ENCODE results near the gene RHBDL2. TPM values are rescaled to one million over a fixed set of nuclear protein-coding genes. Genes with fewer than 3 reads are reported as not detected.
"Not testable (repeated sequence)": the region's sequence is repeated elsewhere in the genome, so short reads cannot be mapped to it uniquely, and the experiment has no call there.

The RHBDL2 gene
- 5.6 TPM for total RNA-seq

DNA sequence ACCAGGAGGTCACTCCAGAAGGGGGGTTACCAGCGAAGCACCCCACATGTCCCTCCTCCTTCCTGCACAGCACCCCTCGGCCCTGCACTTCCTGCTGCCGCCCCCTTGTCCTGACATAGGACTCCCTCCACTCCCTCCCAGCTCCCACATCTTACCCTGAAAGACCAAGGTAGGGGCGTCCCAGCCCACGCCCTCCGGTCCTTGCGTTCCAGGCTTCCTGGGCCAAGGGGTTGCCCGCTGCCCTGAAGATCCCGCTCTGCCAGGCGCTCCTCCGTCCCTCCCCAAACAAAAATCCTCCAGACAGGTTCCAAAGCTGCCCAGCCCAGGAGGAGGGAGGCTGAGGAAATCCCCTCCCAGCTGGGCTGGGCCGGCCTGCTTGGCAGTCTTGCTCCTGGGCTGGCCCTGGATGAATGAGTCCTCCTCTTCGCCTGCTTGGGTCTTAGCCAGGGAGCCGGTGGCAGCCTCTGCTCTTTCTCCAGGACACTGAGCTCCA, at the start of gene RHBDL2:
TSS of gene RHBDL2 (minus strand) at position 304 of the 493 bp plus-strand sequence. CDS start 22,618 bp downstream, outside the sequence.
- peak; percentile 76 for DNase-seq (ENCODE audit: low spot score)

DNA sequence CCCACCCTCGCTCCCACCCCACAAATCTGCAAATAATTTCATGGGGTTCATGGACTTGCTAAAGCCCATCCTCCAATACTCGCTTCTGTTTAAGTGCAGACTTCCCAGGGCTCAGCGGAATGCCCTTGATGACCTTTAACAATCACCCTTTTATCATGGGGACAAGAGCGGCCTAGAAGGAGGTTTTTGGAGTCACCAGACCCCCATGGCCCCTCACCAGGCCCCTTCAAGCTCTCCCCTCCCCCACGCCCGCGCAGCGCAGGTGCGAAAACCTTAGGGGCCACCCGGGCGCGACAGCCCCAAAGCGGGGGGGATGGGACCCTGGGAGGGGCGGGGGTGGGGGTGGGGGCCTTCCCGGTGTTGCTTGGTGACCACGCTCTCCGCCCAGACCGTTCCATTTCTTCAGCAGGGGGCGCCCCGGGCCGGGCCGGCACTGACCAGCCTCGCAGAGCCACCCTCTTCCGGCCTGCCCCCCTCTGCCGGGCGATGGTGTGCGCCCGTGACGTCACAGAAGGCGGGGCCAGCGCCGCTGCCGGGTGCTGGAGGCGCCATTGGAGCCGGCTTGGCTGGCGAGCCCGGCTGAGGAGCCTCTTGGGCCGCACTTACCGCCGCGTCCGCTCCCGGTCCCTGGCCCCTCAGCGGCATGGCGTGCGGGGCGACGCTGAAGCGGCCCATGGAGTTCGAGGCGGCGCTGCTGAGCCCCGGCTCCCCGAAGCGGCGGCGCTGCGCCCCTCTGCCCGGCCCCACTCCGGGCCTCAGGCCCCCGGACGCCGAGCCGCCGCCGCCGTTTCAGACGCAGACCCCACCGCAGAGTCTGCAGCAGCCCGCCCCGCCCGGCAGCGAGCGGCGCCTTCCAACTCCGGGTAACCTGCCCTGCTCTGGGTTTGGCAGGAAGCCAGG, 49.4 kb upstream of the RHBDL2 start, which contains the start of gene AKIRIN1:
TSS of gene AKIRIN1 (plus strand) at position 539 of the 900 bp plus-strand sequence. CDS start at position 644, 105 bp downstream.
- peak; percentile 98 for DNase-seq (ENCODE audit: low spot score)

DNA sequence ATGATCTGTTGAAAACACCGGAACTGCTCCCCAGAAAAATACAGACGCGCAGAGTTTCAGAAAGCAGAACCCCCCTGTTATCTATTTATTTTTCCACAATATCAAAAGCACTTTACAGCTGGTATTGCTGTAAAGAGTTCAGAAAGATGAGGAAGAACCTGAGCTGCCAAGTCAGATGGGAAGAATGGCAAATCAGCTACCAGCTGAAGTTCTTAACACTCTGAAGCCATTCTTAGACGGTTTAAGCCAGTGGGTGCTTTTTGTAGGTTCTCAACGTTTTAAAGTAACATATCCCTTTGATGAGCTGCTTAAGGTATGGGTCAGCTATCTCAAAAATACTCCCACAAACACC, 48.7 kb upstream of the RHBDL2 start:
- no peak for DNase-seq (ENCODE audit: low spot score)

GRCh38 chr1:38989979-38990378, 48.3 kb upstream of the RHBDL2 start:
- DNase-seq (ENCODE audit: low spot score), result no peak

GRCh38 chr1:38979380-38979779, 37.8 kb upstream of the RHBDL2 start:
- DNase-seq (ENCODE audit: low spot score), result not testable (repeated sequence)

DNA sequence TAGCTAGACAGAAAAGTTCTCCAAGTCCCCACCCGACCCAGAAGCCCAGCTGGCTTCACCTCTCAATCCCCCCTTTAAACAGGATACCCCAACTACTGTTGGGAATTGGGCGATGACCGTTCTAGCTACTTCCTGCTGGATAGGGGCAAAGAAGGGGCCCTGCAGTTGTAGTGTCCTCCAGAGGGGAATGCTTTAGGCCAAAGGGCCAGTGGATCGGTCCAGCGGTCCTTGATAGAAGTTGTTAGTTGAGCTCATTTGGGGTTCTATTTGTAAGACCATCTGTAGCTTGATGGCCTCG, 36.6 kb upstream of the RHBDL2 start:
- DNase-seq (ENCODE audit: low spot score), result not testable (repeated sequence)

- DNase-seq (ENCODE audit: low spot score), result not testable (repeated sequence)
Measured at GRCh38 chr1:38977399-38978244, 36.0 kb upstream of the RHBDL2 start.

DNA sequence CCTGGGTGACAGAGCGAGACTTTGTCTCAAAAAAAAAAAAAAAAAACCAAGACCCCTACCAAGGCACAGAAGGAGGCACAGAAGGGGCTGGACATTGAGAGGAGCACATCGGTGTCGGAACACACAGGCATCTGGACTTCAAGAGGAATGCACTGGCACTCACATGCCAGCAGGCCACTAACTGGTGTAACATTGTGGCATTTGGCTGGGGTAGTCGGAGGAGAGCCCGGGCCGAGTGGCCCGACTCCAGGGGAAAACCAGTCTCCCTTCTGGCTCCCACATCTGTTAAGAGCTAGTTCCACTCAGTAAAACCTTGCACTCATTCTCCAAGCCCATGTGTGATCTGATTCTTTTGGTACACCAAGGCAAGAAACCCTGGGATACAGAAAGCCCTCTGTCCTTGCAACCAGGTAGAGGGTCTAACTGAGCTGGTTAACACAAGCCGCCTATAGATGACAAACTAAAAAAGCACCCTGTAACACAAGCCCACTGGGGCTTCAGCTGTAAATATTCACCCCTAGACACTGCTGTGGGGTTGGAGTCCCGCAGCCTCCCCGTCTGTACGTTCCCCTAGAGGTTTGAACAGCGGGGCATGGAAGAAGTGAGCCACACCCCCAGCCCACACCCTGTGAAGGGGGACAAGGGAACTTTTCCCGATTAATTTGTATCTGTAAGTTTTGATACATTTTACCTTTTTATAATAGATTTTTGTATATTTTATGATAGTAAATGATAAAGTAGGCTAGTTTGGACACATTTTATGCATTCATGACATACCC, 32.2 kb upstream of the RHBDL2 start:
- no peak for DNase-seq (ENCODE audit: low spot score)

DNA sequence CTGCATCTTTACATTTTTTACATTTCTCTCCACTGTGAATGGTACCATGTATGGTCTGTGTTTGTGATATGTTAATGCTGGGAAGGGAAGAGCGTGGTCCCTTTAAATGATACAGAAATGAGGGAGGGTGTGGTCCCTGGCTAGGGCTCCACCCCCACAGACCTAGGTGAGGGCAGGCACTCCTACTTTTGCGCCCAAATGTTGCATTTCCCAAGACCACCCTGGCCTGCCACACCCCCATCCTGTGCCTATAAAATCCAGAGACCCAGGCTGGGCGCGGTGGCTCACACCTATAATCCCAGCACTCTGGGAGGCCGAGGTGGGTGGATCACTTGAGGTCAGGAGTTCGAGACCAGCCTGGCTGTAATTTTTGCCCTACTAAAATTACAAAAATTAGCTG, 31.5 kb upstream of the RHBDL2 start:
- not testable (repeated sequence) for DNase-seq (ENCODE audit: low spot score)

GRCh38 chr1:38964140-38964548, 22.5 kb upstream of the RHBDL2 start:
- DNase-seq (ENCODE audit: low spot score), result no peak

DNA sequence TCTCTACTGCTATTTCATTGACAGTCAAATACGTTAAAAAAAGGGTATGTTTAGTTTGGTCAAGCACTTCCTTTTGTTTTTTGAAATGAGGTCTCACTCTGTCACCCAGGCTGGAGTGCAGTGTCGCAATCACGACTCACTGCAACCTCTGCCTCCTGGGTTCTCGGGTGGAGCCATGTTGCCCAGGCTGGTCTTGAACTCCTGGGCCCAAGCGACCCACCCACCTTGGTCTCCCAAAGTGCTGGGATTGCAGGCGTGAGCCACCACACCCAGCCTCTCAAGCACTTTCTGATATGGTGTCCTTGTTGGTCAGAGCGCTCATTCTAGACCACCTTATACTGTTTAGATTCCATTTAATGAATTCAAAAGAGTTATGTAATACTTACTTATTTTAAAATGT, 20.9 kb upstream of the RHBDL2 start:
- DNase-seq (ENCODE audit: low spot score), result no peak

- no peak for DNase-seq (ENCODE audit: low spot score)
Measured at GRCh38 chr1:38962113-38962512, 20.5 kb upstream of the RHBDL2 start.

- DNase-seq (ENCODE audit: low spot score), result no peak
Measured at GRCh38 chr1:38958967-38959366, 17.3 kb upstream of the RHBDL2 start.

- DNase-seq (ENCODE audit: low spot score), result no peak
Measured at GRCh38 chr1:38953433-38953860, 11.8 kb upstream of the RHBDL2 start.

DNA sequence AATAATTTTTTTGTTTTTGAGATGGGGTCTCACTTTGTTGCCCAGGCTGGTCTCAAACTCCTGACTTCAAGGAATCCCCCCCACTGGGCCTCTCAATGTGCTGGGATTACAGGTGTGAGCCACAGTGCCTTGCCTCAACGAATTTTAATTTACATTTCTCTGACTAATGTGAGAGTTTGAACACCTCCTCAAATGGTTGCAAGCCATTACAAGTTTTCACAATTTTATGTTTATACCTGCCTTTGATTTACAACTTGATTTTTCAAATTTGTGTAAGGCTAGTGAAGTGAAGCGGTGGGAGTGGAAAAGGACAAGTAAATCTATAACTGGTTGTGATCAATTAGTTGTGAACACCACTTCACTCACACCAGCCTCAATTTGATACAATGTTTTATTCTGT, 8.9 kb upstream of the RHBDL2 start:
- no peak for DNase-seq (ENCODE audit: low spot score)

DNA sequence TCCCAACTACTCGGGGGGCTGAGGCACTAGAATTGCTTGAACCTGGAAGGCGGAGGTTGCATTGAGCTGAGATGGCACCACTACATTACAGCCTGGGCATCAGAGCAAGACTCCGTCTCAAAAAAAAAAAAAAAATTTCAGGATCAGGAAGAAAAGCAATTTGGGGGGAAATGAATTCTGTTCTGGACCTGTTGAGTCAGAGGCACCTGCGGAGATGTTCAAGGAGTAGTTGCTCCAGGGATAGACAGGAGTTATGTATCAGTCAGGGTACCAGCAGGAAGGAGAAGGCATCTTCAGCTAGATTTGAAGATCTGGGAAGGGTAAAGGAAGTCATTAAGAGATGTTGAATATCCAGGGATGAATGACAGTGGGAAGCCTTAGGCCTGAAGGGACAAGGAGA, 2.9 kb upstream of the RHBDL2 start:
- no peak for DNase-seq (ENCODE audit: low spot score)

- DNase-seq (ENCODE audit: low spot score), result no peak
Measured at GRCh38 chr1:38942664-38943428, 1.2 kb upstream of the RHBDL2 start.

DNA sequence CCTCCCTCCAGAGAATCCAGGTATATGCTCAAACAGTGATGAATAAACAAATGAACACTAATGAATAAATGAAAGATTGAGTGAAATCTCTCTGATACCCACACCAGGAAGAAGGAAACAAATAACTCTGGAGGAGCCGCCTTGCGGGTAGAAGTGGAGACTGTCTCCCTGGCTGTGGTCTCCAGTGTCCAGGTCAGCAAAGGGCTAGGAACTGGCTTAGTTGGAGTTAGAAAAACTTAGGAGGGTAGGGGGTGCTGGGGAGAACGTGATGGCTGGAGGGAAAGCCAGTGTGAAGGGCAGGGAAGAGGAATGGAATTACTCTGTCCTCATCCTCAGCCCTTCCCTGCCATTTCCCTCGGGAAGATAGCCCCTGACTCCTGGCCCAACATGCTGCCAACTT, 537 bp downstream of the RHBDL2 start:
- DNase-seq (ENCODE audit: low spot score), result no peak

DNA sequence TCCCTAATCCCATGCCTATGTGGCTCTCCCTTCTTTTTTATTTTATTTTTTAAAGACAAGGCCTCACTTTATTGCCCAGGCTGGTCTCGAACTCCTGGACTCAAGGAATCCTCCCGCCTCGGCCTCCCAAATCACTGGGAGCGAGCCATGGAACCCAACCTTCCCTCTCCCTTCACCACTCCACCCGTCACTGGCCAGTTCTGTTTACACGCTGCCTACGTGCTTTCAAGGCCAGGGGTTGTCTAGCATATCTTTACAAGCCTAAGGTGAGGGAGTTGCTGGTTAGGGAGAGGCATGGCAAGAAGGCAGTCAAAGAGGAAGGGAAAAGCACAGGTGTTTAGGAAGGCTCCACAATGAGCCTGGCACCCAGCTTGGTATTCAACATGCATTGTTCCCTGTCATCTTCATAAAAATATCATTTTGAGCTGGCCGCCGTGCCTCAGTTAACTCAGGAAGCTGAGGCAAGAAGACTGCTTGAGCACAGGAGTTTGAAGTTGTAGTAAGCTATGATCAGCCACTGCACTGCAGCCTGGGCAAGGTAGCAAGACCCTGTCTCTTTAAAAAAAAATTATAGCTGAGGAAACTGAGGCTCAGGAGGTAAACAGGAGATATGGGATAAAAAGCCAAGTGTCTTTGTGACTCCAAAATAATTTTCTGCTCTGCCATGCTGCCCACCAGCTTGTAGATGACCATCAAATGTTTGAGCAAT, 1.1 kb downstream of the RHBDL2 start:
- DNase-seq (ENCODE audit: low spot score), result no peak

- DNase-seq (ENCODE audit: low spot score), result no peak
Measured at GRCh38 chr1:38938722-38939260, 2.8 kb downstream of the RHBDL2 start.
